ENCODE results near the gene PEX3. TPM values are rescaled to one million over a fixed set of nuclear protein-coding genes. Genes with fewer than 3 reads are reported as not detected.

The PEX3 gene
- total and polyA plus RNA-seq, 10 donors: 9.0 to 21.2 (median 14.4) TPM

DNA sequence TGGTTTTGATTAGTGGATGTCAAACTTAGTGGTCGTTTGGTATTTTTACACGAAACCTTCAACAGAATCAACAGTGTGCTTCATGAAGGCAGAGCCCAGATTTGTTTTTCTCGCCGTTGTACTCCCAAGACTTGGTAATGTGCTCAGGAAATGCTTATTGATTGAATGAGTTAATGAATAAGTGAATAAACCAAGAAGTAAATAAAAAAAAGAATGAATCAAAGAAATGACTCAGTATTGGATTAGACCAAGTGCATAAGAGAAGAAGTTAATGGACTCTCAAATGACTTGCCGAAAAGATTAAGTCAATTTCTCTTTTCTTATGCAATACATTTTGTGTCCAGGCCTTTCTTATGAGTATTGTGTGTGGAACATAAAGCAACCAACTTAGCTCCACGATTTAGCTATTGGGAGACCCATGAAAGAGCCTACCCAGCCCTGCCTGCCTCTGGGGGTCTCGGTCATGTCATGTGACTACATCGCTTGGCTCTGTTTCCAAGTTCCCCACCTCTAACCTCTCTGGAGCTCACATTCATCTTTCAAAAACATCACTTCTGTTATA lies 71.5 kb downstream of the PEX3 start:
- peaks cover 0 to 7% (median 0%) of the 10 kb centered on the region in 8 donors for H3K9me3 ChIP-seq
- no peak overlapping the region for H3K4me3 ChIP-seq
- 88 to 95% (median 92%) methylated on average over 8 of the region's 8 CpGs for WGBS, 5 donors
- H3K27ac ChIP-seq: no peak overlapping the region
- no peaks in the 10 kb centered on the region for H3K4me1 ChIP-seq
- no peak for DNase-seq
- H3K27me3 ChIP-seq (replicated peaks in 1 of 7): no peaks in the 10 kb centered on the region
- H3K36me3 ChIP-seq: no peaks in the 10 kb centered on the region
- TF ChIP-seq, protein P1, sequence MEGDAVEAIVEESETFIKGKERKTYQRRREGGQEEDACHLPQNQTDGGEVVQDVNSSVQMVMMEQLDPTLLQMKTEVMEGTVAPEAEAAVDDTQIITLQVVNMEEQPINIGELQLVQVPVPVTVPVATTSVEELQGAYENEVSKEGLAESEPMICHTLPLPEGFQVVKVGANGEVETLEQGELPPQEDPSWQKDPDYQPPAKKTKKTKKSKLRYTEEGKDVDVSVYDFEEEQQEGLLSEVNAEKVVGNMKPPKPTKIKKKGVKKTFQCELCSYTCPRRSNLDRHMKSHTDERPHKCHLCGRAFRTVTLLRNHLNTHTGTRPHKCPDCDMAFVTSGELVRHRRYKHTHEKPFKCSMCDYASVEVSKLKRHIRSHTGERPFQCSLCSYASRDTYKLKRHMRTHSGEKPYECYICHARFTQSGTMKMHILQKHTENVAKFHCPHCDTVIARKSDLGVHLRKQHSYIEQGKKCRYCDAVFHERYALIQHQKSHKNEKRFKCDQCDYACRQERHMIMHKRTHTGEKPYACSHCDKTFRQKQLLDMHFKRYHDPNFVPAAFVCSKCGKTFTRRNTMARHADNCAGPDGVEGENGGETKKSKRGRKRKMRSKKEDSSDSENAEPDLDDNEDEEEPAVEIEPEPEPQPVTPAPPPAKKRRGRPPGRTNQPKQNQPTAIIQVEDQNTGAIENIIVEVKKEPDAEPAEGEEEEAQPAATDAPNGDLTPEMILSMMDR (IDR thresholded peaks at IDR 0.05 in 8 of 11, conservative IDR thresholded peaks at IDR 0.05 in 3 of 11): no peak
- TF ChIP-seq POLR2AphosphoS5 (IDR thresholded peaks at IDR 0.05) (no peak), POLR2A (IDR thresholded peaks at IDR 0.05) (no peak)
- intact Hi-C loops (cut with DNase I; ENCODE audit: low total_unique reads): no loop called here

DNA sequence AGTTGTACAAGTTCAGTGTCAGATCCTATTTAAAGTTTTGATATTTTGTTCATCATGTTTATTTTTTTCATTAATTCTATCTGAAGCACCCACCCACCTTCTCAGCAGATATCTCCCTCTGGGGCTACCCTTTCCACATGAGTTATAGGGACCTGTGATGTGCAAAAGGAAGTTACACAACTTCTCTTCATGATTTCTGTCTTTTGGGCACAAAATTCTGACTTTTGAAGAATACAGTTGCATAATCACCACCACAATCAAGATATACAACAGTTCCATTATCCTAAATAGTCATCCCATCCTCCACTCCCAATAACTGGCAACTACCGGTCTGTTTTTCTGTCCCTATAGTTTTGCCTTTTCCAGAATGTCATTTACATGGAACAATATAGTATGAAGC lies 74.8 kb downstream of the PEX3 start:
- TF ChIP-seq, protein P1 (IDR thresholded peaks at IDR 0.05 in 8 of 11, conservative IDR thresholded peaks at IDR 0.05 in 3 of 11): no peak
- no peak for TF ChIP-seq POLR2AphosphoS5 (IDR thresholded peaks at IDR 0.05)
- Histone ChIP-seq H3K27ac (no peak overlapping the region), H3K4me1 (peaks cover 0 to 14% (median 9%) of the 10 kb centered on the region in 6 donors), H3K4me3 (no peak overlapping the region), H3K27me3 (replicated peaks in 1 of 7) (no peaks in the 10 kb centered on the region), H3K36me3 (no peaks in the 10 kb centered on the region), H3K9me3 (peaks cover 0 to 7% (median 0%) of the 10 kb centered on the region in 8 donors)
- no peak for DNase-seq
- 39 to 88% (median 71%) methylated on average over 1 of the region's 1 CpG for WGBS, 5 donors
- intact Hi-C loops (cut with DNase I; ENCODE audit: low total_unique reads): no loop called here

DNA sequence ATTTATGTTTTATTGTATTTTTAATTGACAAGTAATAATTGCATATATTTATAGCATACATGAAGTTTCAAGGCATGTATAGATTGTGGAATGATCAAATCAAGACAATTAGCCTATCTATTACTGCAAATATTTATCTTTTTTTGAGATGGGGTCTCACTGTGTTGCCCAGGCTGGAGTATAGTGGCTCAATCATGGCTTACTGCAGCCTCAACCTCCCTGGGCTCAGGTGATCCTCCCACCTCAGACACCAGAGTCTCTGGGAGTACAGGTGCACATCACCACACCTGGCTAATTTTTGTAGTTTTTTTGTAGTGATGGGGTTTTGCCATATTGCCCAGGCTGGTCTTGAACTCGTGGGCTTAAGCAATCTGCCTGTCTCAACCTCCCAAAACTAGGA lies 77.1 kb downstream of the PEX3 start:
- H3K27ac ChIP-seq: peak overlapping the region in 6 of 8 donors; percentile 52 to 76 (median 64)
- H3K4me3 ChIP-seq: no peak overlapping the region
- peaks cover 0 to 7% (median 0%) of the 10 kb centered on the region in 8 donors for H3K9me3 ChIP-seq
- TF ChIP-seq POLR2AphosphoS5 (IDR thresholded peaks at IDR 0.05) (no peak), POLR2A (IDR thresholded peaks at IDR 0.05) (no peak)
- TF ChIP-seq, protein P1 (IDR thresholded peaks at IDR 0.05 in 8 of 11, conservative IDR thresholded peaks at IDR 0.05 in 3 of 11): no peak
- no peaks in the 10 kb centered on the region for H3K36me3 ChIP-seq
- peaks cover 0 to 14% (median 9%) of the 10 kb centered on the region in 6 donors for H3K4me1 ChIP-seq
- intact Hi-C loops (cut with DNase I; ENCODE audit: low total_unique reads): no loop called here
- no peaks in the 10 kb centered on the region for H3K27me3 ChIP-seq (replicated peaks in 1 of 7)
- no peak for DNase-seq
- 55 to 91% (median 71%) methylated on average over 1 of the region's 1 CpG for WGBS, 5 donors

- no peak for DNase-seq
- Histone ChIP-seq H3K4me1 (peaks cover 0 to 14% (median 9%) of the 10 kb centered on the region in 6 donors), H3K9me3 (peaks cover 0 to 7% (median 0%) of the 10 kb centered on the region in 8 donors), H3K4me3 (no peak overlapping the region), H3K27me3 (replicated peaks in 1 of 7) (no peaks in the 10 kb centered on the region), H3K36me3 (no peaks in the 10 kb centered on the region), H3K27ac (peak overlapping the region; percentile 16 to 76 (median 57))
- intact Hi-C loops (cut with DNase I; ENCODE audit: low total_unique reads): no loop called here
- TF ChIP-seq, protein P1 (IDR thresholded peaks at IDR 0.05 in 8 of 11, conservative IDR thresholded peaks at IDR 0.05 in 3 of 11): no peak
- TF ChIP-seq POLR2AphosphoS5 (IDR thresholded peaks at IDR 0.05) (no peak), POLR2A (IDR thresholded peaks at IDR 0.05) (no peak)
- WGBS, 5 donors: 55 to 73% (median 61%) methylated on average over 7 of the region's 7 CpGs
These were observed 77.7 kb downstream of the PEX3 start for GRCh38 chr6:143528164-143528811.
